Skeletal muscle cell (primary cell): ENCODE measurements around the gene CRYGD.
"Not testable (repeated sequence)": the region's sequence is repeated elsewhere in the genome, so short reads cannot be mapped to it uniquely, and the experiment has no call there.

Experiments used
- DNase-seq: peaks from one replicate; pipeline ENCODE4 v3.0.0-alpha.2; 2010; ENCODE audit warnings: low read depth
- H3K4me3 ChIP-seq: 2 replicates; pipeline ENCODE4 v1.5.1; 2011; ENCODE audit warnings: low read depth, mild to moderate bottlenecking, control low read depth, low read length, moderate library complexity

CRYGD gene

DNA sequence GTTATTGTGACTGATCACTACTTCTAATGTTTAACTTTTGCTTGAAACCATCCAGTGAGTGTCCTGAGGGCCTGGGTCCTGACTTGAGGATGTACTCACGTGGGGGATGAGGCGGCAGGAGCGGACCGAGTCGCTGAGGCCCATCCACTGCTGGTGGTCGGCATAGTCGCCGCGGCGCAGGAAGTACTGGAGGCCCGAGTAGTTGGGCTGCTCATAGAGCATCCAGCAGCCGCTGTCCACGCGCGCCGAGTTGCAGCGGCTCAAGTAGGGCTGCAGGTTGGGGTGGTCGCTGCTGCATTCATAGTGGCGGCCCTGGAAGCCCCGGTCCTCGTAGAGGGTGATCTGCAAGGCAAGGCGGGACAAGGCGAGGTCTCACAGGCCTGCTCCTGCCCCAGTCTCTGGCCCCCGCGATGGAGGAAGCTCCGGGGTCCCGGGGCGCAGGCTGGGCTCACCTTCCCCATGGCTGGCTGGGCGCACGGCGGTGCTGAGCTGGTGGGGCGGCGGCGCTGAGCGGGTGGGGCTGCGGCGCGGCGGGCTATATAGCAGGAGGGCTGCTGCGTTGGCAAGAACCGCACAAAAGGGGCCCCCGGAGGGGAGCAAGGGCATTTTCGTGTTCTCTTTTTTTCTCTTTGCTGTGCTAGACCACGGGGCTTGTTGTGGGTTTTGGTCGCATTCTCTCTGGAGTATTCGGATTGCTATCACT is at the start of gene CRYGD:
Gene CRYGD (minus strand): TSS at position 512 of the 703 bp plus-strand sequence. CDS start 51 bp downstream, at position 461.
- not testable (repeated sequence) for DNase-seq, H3K4me3 ChIP-seq

DNA sequence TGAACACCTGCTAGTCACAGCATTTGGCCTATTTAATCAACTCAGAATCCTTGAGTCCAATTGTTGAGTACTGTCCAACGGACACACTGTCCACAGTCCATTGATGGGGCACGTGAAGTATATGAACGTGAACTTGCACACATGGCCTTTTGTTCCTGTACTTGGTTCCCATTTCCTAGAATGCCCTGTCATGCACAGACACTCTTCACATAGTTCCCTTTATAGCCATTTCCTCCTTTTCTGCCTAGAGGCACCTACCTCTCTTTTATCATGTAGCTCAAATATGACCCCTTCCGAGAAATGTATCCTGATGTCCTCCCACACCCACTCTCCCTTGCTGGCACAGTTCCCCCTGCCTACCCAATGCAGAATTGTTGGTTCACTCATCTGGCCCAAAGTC is 47.8 kb upstream of the CRYGD start:
- H3K4me3 ChIP-seq: no peak overlapping the region
- DNase-seq: no peak

DNA sequence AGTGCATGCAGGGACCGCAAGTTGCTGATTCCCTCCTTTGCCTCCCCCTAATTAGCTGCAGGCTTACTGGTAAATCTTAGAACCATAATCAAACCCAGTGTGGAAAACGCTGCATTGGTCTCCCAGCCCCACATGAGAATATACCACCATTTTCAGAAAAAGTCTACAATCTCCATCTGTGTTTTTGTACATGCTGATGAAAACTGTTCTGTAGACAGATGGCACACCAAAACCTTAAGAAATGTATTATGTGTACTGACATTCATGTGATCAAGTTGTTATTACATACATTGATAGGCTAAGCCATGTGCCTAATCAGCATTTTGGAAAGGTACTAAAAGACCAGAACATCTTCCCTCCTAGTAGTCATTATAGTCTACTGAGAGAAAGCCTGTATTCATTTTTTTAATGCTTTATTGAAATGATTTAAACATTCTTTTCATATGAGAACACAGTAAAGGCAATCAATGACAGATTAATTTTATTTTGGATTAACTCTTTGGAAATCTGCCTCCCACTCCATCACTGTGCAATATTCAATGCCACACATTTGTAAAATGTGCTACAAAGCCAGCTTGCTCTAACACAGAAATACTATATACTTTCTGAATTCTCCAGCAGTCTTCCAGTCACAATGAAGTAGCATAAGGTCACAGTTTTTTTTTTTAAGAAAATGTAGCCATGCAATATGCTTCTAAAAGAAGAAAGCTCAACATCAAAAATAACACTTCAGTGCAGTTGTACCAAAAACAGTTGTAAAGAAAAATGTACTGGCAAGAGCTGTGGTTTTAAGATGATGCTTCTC is 40.8 kb upstream of the CRYGD start:
- no peak for DNase-seq
- H3K4me3 ChIP-seq: no peak overlapping the region

DNA sequence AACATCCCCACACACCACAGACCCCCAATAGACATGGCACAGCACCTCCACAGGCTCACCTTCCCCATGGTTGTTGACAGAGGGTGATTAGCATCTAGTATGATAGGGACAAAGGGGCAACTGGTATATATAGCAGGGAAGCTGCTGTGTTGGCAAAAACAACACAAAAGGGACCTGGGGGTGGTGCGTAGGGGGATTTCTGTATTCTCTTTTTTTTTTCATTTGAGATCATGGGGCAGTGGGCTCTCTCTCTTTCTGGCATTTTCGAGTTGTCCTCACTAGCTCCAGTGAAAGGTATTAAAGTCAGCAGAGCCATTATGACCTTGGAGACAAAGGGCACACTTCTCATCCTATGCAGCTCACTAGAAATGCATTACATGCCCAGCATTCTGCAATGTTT is 39.2 kb upstream of the CRYGD start, which contains the start of gene CRYGA:
Gene CRYGA (minus strand): TSS at position 101 of the 400 bp plus-strand sequence. CDS start 33 bp downstream, at position 68.
- H3K4me3 ChIP-seq: no peak within 1 kb of the TSS
- DNase-seq: no peak

DNA sequence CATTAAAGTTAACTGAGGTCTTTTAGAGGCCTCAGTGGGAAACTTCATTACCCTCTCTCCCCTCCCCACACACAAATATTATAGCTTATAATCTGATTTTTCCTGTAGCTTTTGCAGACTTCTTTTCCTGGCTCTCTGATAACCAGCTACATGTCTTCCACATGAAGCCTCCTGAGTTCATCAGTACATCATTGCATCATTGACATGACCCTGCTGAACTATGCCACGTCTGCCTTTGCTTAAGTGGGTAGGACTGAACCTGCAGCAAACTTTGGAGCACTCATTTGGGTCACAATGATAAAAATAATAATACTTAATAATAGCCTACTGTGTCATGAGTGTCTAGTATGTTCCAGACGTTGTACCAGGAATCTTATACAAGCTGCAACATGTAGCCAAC is 32.1 kb upstream of the CRYGD start:
- no peak overlapping the region for H3K4me3 ChIP-seq
- no peak for DNase-seq

DNA sequence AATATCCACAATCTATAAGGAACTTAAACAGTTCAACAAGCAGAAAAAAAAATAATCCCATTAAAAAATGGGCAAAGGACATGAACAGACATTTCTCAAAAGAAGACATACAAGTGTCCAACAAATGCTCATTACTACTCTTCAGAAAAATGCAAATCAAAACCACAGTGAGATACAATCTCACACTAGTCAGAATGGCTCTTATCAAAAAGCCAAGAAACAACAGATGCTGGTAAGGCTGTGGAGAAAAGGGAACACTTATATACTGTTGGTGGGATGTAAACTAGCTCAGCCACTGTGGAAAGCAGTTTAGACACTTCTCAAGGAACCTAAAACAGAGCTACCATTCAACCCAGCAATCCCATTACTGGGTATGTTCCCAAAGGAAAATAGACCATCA is 28.8 kb upstream of the CRYGD start:
- no peak overlapping the region for H3K4me3 ChIP-seq
- no peak for DNase-seq

DNA sequence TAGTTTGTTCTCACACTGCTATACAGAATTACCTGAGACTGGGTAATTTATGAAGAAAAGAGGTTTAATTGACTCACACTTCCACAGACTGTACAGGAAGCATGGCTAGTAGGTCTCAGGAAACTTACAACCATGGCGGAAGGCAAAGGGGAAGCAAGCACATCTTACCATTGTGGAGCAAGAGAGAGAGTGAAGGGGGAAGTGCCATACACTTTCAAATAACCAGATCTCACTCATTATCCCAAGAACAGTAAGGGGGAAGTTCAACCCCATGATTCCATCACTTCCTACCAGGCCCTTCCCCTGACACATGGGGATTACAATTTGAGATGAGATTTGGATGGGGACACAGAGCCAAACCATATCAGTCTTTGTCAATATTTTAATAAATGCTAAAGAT is 26.6 kb upstream of the CRYGD start:
- H3K4me3 ChIP-seq: no peak overlapping the region
- DNase-seq: no peak

DNA sequence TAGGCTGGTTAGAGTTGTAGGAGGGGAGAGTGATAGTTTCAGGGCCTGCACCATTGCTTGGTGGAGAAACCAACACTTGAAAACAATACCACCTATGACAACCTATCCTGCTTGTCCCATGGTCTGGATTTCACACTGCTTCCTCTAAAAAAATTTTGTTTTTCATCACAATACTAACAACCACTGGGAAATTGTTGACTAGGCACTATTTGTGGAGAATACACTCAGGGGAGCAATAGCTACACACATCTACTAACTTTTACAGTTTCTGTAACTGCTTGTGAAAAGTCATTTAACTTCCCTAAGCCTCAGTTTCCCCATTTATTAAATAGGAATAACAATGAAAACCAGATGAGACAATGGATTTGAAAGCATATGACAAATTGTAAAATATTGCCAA is 25.8 kb upstream of the CRYGD start:
- no peak overlapping the region for H3K4me3 ChIP-seq
- no peak for DNase-seq

DNA sequence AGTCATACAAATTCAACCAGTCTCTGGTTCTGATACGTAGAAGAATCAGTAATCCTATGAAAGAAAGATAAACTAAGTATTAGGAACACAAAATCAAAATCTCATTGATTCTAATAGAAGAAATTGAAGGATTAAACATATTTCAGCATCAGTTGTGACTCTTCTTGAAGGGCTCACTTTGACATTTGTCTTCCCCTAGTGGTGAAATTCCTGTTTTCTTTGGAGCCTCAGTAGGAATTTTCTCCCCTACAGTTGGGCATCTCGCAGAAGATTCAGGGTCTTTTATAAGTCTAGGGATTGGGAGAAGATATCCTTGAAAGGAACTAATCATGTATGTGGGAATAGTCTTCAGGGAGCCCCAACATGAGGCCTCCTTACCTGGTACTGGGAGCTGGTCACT is 24.5 kb upstream of the CRYGD start:
- no peak for DNase-seq
- no peak overlapping the region for H3K4me3 ChIP-seq

DNA sequence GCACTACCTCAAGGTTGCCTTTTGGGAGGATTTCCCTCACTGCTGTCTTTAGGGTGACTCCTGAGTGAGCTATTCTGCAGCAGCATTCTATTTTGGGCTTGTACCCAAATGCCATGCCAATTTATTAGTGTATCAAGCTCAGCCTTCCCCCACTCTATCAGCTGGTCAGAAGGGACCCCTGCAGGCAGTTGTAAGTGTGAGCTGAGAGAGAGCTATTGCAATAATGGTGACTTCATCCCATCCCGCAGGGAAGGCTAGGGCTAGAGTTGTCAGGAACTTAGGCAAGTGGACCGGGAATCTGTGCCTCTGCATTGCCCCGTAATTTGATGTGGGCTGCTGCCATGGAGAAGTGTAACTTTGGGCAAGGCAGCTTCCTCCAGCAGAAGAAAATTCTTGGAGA is 23.4 kb upstream of the CRYGD start:
- H3K4me3 ChIP-seq: no peak overlapping the region
- no peak for DNase-seq

DNA sequence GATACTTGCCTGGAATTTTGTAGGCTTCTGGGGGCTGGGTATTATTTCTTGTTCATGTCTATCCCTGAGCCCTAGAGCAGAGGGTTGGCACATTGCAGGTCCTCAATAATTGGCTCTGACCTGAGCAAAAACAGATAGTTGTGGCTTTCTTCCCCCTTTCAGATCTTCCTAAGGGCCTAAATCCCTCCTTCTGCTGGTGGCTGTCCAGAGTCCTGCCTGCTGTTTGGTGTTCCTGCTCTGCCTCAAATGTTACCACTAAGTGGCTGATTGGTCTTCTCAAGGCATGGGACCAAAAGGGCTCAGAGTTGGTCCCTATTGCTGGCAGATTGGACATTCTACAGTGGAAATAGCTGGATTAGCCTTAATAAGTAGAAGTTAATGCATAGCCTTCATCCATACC is 22.7 kb upstream of the CRYGD start:
- no peak overlapping the region for H3K4me3 ChIP-seq
- no peak for DNase-seq

DNA sequence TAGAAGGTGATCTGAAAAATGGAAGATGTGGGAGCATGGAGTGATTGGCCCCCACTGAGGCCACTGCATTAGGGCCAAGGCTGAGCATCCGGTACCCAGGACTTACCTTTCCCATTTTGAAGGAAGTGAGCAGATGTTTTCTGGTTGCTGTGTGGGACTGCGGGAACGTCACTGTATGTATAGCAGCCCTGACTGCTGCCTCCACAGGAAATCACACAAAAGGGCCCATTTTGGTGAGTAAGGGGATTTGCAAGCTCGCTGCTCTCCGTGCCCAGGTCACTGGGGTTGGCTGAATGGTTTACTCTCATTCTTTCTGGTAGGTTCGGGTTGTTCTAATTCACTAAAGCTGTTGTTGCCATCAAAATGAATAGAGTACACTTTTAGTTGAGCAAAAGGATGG is 21.7 kb upstream of the CRYGD start, which contains the start of gene CRYGB:
Gene CRYGB (minus strand): TSS at position 153 of the 400 bp plus-strand sequence. CDS start 38 bp downstream, at position 115.
- no peak within 1 kb of the TSS for H3K4me3 ChIP-seq
- DNase-seq: no peak

DNA sequence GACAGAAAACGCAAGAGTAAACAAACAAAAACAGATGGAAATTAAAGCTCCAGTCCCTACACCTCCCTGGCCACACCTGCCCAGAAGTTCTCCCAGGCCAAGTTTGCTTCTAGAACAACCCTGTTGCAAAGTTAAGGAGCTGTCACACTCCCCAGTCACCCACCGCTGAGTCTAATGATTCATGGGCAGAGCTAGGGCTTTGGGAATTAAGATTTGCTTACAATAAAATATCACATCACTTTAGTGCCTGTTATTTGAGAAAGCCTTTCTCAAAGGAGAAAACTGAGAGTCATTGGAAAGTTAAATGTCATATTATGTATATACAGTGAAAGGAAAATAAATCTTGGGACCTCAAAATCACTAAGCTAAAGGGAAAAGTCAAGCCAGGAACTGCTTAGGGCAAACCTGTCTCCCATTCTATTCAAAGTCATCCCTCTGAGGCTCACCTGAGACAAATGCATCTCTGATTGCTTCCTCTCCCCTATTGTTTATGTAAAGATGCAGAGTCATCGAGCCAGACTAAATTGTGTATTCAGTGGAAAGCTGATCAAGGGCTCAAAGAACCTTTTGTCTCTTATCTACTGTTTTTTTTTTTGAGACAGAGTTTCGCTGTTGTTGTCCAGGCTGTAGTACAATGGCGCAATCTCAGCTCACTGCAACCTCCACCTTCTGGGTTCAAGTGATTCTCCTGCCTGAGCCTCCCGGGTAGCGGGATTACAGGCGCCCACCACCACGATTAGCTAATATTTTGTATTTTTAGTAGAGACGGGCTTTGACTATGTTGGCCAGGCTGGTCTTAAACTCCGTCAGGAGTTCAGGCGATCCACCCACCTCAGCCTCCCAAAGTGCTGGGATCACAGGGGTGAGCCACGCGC is 18.8 kb upstream of the CRYGD start:
- no peak for DNase-seq
- no peak overlapping the region for H3K4me3 ChIP-seq

DNA sequence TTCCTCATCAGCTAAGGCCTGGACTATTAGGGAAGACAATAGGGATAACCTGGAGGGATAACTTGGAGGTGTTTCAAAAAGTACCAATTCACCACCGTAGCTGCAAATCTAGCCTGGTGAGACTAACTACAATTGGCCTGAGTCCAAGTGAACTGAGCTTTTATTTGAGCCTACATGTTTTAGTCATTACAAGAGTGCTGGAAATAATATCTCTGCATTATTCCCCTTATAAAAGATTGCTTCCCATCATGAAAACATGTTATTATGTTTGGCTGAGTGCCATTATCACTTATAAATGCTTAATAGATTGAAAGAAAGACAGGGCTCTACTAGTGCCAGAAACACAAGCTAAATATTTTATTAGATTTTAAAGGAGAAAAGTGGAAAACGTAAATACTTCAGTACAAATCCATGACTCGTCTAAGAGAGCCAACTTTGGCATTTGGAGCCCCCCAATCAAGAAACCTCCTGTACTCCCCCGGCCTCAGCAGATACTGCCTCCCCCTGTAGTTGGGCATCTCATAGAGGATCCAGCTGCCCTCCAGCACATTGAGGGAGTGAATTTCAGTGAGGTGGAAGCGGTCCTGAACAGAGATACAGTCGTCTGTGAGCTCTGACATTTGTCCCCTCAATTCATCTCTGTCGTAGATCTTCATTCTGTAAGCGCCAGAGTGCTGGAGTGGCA is 18.1 kb upstream of the CRYGD start:
- DNase-seq: no peak
- H3K4me3 ChIP-seq: no peak overlapping the region

DNA sequence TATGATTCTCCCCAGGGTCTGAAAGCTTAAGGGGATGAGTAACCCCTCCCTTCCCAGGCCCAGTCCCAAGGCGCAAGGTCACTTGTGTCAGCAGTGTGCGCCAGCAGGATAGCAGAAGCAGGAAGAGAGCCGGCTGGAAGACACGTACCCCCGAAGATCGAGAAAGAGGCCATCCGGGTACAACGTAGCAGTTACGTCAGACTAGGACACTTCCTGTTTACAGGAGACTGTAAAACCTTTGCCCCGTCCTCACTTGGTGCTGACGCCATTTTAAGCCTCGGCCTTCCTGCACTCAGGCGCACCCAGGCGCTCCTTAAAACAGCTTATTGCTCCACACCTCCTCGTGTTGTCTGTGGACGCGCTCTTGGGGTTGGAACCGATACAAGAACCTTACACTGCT is 15.1 kb upstream of the CRYGD start:
- no peak overlapping the region for H3K4me3 ChIP-seq
- DNase-seq: no peak

DNA sequence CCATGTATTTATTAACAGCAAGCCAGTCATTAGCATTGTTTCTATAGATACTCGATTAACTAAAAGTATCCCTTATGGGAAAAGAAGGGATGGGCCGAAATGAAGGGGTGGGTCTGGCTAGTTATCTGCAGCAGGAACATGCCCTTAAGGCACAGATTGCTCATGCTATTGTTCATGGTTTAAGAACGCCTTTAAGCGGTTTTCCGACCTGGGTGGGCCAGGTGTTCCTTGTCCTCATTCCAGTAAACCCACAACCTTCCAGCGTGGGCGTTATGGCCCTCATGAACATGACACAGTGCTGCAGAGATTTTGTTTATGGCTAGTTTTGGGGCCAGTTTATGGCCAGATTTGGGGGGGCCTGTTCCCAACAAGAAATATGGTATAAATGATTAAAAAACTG is 14.0 kb upstream of the CRYGD start:
- not testable (repeated sequence) for DNase-seq, H3K4me3 ChIP-seq

DNA sequence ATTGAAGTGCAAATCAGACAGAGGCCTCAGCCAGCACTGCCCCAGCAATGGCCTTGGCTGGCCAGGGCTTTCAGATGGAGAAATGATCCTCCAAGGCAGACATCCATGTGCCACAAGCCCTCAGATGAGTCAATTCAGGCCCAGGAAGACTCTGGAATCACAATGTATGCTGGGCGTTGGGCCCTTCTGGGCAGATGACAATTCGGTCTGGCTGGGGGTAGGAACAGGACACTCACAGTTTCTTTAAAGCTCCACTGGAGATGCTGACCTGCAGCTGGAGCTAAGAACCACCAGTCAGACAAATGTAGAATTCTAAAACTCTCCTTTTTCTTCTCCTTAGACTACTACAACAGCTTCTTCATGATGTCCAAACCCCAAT is 12.4 kb upstream of the CRYGD start:
- no peak overlapping the region for H3K4me3 ChIP-seq
- DNase-seq: no peak

DNA sequence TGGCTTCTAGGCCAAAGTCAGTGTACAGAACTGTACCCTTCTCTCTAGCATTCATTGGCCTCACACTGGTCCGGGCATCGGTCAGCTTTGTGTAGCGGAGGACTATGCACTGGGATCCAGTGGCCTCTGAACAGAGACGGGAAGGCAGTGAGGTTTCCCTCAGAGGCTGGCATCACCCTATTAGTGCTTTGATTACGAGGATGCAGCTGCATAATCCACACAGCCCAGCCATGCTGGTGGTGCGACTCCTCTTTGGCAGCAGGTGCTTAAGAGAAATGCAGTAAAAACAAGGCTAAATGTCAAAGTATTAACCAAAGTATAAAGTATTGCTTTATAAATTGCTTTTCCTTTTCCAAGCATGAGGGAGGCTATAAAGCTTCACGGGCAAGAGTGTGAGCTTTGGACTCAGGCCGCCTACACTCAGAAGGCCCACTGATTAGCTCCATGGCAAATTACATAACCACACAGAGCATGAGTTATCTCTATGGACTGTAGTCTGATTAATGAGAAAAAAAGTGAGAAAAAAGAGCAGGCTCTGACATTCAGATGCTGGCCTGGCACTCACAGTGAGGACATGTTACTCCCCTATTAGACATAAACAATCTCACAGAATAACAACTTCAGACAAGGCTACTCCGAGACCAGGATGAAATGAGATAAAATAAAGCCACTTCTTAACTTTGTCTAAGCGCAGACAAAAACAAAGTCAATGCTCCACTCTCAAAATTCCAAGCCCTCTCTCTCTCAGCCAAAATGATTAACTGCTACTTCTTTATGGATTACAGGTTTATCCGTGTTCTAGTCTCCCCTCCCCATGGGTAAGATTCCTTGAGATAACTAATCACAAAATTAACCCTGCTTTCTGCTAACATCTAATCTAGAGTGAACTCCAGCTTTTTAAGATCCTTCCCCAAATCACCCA is 11.7 kb upstream of the CRYGD start:
- H3K4me3 ChIP-seq: no peak overlapping the region
- no peak for DNase-seq
